Spleen (tissue), 11 donors: ENCODE data around the gene IGF2R. TPM values are rescaled to one million over a fixed set of nuclear protein-coding genes. Genes with fewer than 3 reads are reported as not detected.
A peak's percentile ranks its signal among the peaks of the same experiment; 100 is the strongest.

ENCODE experiments used
- DNase-seq: peaks from one replicate; pipeline ENCODE4 v3.0.0-alpha.2; 2020
- H3K27ac ChIP-seq, 8 donors: fragments of 200-600 bp; sonication (generic) in 7 of 8; 1 replicate in 4 of 8; 2 replicates in 4 of 8; pipeline versions ENCODE4 v1.5.0 to v1.8.0; 2016 to 2021; ENCODE audit warnings: inconsistent platforms in 4 of 8, mild to moderate bottlenecking in 4 of 8, moderate library complexity in 1 of 8
- H3K27me3 ChIP-seq, 7 donors: fragments of 200-600 bp; sonication (generic) in 6 of 7; replicated peaks in 1 of 7; 1 replicate in 4 of 7; 2 replicates in 3 of 7; pipeline versions ENCODE4 v1.5.0 to v1.8.0; 2016 to 2021; ENCODE audit warnings: inconsistent platforms in 3 of 7, mild to moderate bottlenecking in 1 of 7
- H3K36me3 ChIP-seq, 6 donors: fragments of 200-600 bp; sonication (generic) in 5 of 6; 1 replicate in 4 of 6; 2 replicates in 2 of 6; pipeline versions ENCODE4 v1.5.0 to v1.8.0; 2016 to 2021; ENCODE audit warnings: inconsistent platforms in 2 of 6
- H3K4me1 ChIP-seq, 6 donors: fragments of 200-600 bp; sonication (generic) in 5 of 6; 1 replicate in 3 of 6; 2 replicates in 3 of 6; pipeline versions ENCODE4 v1.5.0 to v1.8.0; 2016 to 2021; ENCODE audit warnings: inconsistent platforms in 3 of 6
- H3K4me3 ChIP-seq, 8 donors: fragments of 200-600 bp; sonication (generic) in 7 of 8; 1 replicate in 4 of 8; 2 replicates in 4 of 8; pipeline versions ENCODE4 v1.5.0 to v1.8.0; 2016 to 2021; ENCODE audit warnings: inconsistent platforms in 4 of 8, mild to moderate bottlenecking in 4 of 8, moderate library complexity in 2 of 8
- H3K9me3 ChIP-seq, 8 donors: fragments of 200-600 bp; sonication (generic) in 7 of 8; 1 replicate in 4 of 8; 2 replicates in 4 of 8; pipeline versions ENCODE4 v1.5.0 to v1.8.0; 2016 to 2021; ENCODE audit warnings: inconsistent platforms in 4 of 8
- POLR2A ChIP-seq, 3 donors: fragments of 450-650 bp; IDR thresholded peaks; one replicate each; pipeline ENCODE4 v1.5.1; 2017; ENCODE audit warnings: antibody characterized with exemption in 3 of 3, mild to moderate bottlenecking in 1 of 3
- POLR2AphosphoS5 ChIP-seq, 3 donors: sonication (generic); formaldehyde crosslinking; IDR thresholded peaks; one replicate each; pipeline ENCODE4 v1.5.1; 2017; ENCODE audit warnings: antibody characterized with exemption in 3 of 3
- WGBS, 5 donors: extraction: QIAGEN DNeasy Blood & Tissue Kit in 3 of 5; methylation state at CpG; one replicate each; pipeline versions ENCODE4 v1.1.5 to v1.1.7; 2013 to 2018; 5-methylcytosine and 5-hydroxymethylcytosine counted together
- intact Hi-C: fragments of 100-400 bp; cut with DNase I; formaldehyde crosslinking; loops from one replicate; pipeline ENCODE4 v1.15.0; 2023; ENCODE audit warnings: low total_unique reads
- polyA plus RNA-seq, 3 donors: library from polyadenylated mRNA; stranded (reverse); fragments of 200-250 nt; gene quantifications; one replicate each; pipeline ENCODE4 v1.2.1, GENCODE V29; 2013
- total RNA-seq, 7 donors: library from RNA; depleted of rRNA in 3 of 7; stranded (reverse); fragments of >200 nt in 3 of 7; fragmentation: NEBNext Ultra II Directional in 4 of 7; extraction: Animal tissue kit (Norgen Biotek cat#: 25700) in 4 of 7; gene quantifications; one replicate each; pipeline versions ENCODE4 v1.1.0 to v1.2.1, GENCODE V29; 2016 to 2021
- TF ChIP-seq, protein P1 (sequence below), 11 experiments: fragments of 200-600 bp in 7 of 11; fragments of 450-650 bp in 4 of 11; sonication (generic) in 4 of 11; IDR thresholded peaks in 8 of 11; conservative IDR thresholded peaks in 3 of 11; 1 replicate in 7 of 11; 2 replicates in 4 of 11; pipeline versions ENCODE4 v1.4.0 to v1.8.0; 2016 to 2021; ENCODE audit warnings: antibody characterized with exemption in 11 of 11, inconsistent platforms in 4 of 11, mild to moderate bottlenecking in 1 of 11
- donor health status: healthy with polysubstance abuse.
- donor health status: DM: no; HTN: no; CAD: no; lungs with moderate emphysema.
- donor health status: DM: no; HTN: no; CAD: no.
- donor health status: Bipolar disorder and iron deficiency.
- donor health status: healthy.
- donor health status: DM: no; HTN: no; CAD: no.
- donor health status: DM: yes; HTN: yes; CAD: no.

Gene IGF2R
- total and polyA plus RNA-seq, 10 donors, result 6.9 to 193 (median 159) TPM

DNA sequence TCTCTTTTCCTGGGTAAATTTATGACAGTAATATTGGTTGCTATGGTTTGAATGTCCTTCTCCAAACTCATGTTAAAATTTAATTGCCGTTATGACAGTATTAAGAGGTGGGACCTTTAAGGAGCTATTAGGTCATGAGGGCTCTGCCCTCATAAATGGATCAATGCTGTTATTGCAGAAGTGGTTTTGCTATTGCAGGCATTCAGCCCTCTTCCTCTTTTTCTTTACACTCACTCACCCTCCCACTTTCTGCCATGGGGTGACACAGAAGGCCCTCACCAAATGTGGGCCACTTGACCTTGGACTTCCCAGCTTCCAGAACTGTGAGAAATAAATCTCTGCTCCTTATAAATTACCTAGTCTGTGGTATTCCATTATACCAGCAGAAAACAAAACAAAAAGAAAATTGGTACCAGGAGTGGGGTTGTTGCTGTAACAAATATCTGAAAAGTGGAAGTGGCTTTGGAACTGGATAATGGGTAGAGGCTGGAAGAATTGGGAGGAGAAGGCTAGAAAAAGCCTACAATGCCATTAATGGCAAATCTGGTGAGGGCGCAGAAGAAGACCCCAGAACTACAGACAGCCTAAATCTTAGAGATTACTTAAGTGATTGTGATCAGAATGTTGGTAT lies 24.8 kb upstream of the IGF2R start:
- TF ChIP-seq POLR2AphosphoS5 (IDR thresholded peaks at IDR 0.05), result no peak
- TF ChIP-seq, protein P1, sequence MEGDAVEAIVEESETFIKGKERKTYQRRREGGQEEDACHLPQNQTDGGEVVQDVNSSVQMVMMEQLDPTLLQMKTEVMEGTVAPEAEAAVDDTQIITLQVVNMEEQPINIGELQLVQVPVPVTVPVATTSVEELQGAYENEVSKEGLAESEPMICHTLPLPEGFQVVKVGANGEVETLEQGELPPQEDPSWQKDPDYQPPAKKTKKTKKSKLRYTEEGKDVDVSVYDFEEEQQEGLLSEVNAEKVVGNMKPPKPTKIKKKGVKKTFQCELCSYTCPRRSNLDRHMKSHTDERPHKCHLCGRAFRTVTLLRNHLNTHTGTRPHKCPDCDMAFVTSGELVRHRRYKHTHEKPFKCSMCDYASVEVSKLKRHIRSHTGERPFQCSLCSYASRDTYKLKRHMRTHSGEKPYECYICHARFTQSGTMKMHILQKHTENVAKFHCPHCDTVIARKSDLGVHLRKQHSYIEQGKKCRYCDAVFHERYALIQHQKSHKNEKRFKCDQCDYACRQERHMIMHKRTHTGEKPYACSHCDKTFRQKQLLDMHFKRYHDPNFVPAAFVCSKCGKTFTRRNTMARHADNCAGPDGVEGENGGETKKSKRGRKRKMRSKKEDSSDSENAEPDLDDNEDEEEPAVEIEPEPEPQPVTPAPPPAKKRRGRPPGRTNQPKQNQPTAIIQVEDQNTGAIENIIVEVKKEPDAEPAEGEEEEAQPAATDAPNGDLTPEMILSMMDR (IDR thresholded peaks at IDR 0.05 in 8 of 11, conservative IDR thresholded peaks at IDR 0.05 in 3 of 11), result no peak
- no peak for TF ChIP-seq POLR2A (IDR thresholded peaks at IDR 0.05)
- H3K36me3 ChIP-seq, result no peaks in the 10 kb centered on the region
- intact Hi-C loops, result no loop called here
- DNase-seq, result no peak
- WGBS, 5 donors, result 35 to 76% (median 63%) methylated on average over 2 of the region's 2 CpGs
- peaks cover 0 to 29% (median 5%) of the 10 kb centered on the region in 6 donors for H3K4me1 ChIP-seq
- peak overlapping the region in 1 of 8 donors; percentile 33 for H3K4me3 ChIP-seq
- peaks cover 6 to 25% (median 18%) of the 10 kb centered on the region in 8 donors for H3K9me3 ChIP-seq
- no peaks in the 10 kb centered on the region for H3K27me3 ChIP-seq
- H3K27ac ChIP-seq, result peak overlapping the region in 5 of 8 donors; percentile 20 to 71 (median 36)

DNA sequence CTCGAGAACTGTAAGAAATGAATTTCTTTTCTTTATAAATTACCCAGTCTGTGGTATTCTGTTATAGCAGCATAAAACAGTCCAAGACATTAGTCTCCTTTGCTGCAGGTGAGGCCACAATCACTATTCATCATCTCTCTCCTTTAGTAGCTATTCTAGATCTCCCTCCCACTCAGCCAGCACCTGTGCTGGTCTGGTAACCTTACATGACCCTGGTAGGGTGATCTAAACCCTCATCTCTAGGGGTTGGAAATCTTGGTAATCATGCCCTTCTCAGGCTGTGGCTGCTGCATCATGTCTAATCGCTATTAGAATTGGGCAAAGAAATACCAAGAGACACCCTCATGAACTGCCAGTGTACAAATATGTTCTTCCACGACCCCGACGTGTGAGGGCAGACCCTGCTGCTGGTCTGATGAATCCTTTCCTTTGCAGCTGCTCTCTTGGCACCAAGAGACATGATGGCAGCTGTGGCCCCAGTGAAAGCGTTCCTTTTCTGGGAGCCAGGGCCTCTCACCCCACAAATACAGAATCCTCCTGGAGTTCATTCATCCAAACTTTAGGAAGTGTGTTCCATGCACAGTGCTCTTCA lies 23.0 kb upstream of the IGF2R start:
- no peaks in the 10 kb centered on the region for H3K27me3 ChIP-seq
- no peaks in the 10 kb centered on the region for H3K36me3 ChIP-seq
- TF ChIP-seq, protein P1 (IDR thresholded peaks at IDR 0.05 in 8 of 11, conservative IDR thresholded peaks at IDR 0.05 in 3 of 11), result no peak
- TF ChIP-seq POLR2A (IDR thresholded peaks at IDR 0.05) (no peak), POLR2AphosphoS5 (IDR thresholded peaks at IDR 0.05) (no peak)
- intact Hi-C loops, result no loop called here
- no peak for DNase-seq
- WGBS, 5 donors, result 90 to 96% (median 92%) methylated on average over 6 of the region's 6 CpGs
- peaks cover 6 to 25% (median 18%) of the 10 kb centered on the region in 8 donors for H3K9me3 ChIP-seq
- no peak overlapping the region for H3K27ac ChIP-seq
- peaks cover 0 to 29% (median 5%) of the 10 kb centered on the region in 6 donors for H3K4me1 ChIP-seq
- no peak overlapping the region for H3K4me3 ChIP-seq

DNA sequence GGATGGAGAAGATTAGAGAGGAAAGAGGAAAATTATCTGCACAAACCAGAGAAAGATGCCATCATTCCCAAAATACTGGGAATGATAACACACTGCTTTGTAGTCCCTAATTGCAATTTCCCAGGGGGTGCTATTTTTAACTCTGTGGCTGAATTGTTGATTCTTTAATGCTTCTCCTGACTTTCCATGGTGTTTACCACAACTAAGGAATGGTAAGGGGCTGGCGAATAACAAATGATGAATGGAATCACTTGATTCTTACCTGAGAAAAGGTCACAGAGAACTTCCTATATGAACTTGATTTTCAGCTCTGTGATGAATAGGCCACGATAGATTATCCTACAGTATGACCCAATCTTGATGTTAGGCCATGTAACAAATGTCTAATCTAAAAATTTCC lies 22.0 kb upstream of the IGF2R start:
- TF ChIP-seq POLR2AphosphoS5 (IDR thresholded peaks at IDR 0.05) (no peak), POLR2A (IDR thresholded peaks at IDR 0.05) (no peak)
- H3K4me3 ChIP-seq, result no peak overlapping the region
- no peaks in the 10 kb centered on the region for H3K36me3 ChIP-seq
- DNase-seq, result no peak
- no peaks in the 10 kb centered on the region for H3K27me3 ChIP-seq
- H3K9me3 ChIP-seq, result peaks cover 6 to 25% (median 18%) of the 10 kb centered on the region in 8 donors
- H3K27ac ChIP-seq, result no peak overlapping the region
- intact Hi-C loops, result no loop called here
- peaks cover 0 to 30% (median 5%) of the 10 kb centered on the region in 6 donors for H3K4me1 ChIP-seq
- WGBS, 5 donors, result 89 to 97% (median 92%) methylated on average over 2 of the region's 2 CpGs

DNA sequence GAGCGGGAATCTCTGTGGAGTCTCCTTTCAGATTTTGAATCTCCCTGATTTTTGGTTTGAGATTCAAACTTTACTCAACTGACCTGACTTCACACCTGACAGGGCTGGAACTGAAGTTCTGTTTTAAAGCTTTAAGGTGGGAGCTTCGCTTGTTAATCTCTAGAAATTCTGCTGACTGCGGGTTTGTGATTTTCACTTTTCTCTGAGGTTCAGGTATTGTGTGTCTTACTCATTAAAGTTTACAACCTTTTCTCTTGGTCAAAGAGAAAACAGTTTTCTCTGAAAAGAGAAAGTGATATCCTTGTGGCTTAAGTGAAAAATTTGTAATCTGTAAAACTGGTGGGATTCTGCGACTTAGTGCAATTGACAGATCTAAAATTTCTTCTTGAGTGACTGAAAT lies 20.7 kb upstream of the IGF2R start:
- WGBS, 5 donors, result 85 to 95% (median 92%) methylated on average over 4 of the region's 4 CpGs
- H3K36me3 ChIP-seq, result no peaks in the 10 kb centered on the region
- H3K4me3 ChIP-seq, result no peak overlapping the region
- no peak overlapping the region for H3K27ac ChIP-seq
- no peak for DNase-seq
- intact Hi-C loops, result no loop called here
- peaks cover 6 to 24% (median 18%) of the 10 kb centered on the region in 8 donors for H3K9me3 ChIP-seq
- H3K27me3 ChIP-seq, result peaks cover 0 to 3% (median 0%) of the 10 kb centered on the region in 7 donors
- TF ChIP-seq POLR2AphosphoS5 (IDR thresholded peaks at IDR 0.05) (no peak), POLR2A (IDR thresholded peaks at IDR 0.05) (no peak)
- TF ChIP-seq, protein P1 (IDR thresholded peaks at IDR 0.05 in 8 of 11, conservative IDR thresholded peaks at IDR 0.05 in 3 of 11), result no peak
- H3K4me1 ChIP-seq, result peaks cover 0 to 31% (median 14%) of the 10 kb centered on the region in 6 donors
